Thyroid gland (tissue), 4 donors: Measurements from ENCODE around the gene CAPRIN1. TPM values are rescaled to one million over a fixed set of nuclear protein-coding genes. Genes with fewer than 3 reads are reported as not detected.

ENCODE experiments used
- DNase-seq, 2 donors: peaks; one replicate each; pipeline ENCODE4 v3.0.0-alpha.2; 2019
- H3K27ac ChIP-seq, 3 donors: fragments of 200-600 bp; sonication (generic); 1 replicate in 2 of 3; 2 replicates in 1 of 3; pipeline ENCODE4 v1.5.1; 2016 to 2019; ENCODE audit warnings: mild to moderate bottlenecking in 1 of 3, moderate library complexity in 1 of 3
- H3K27me3 ChIP-seq: fragments of 200-600 bp; sonication (generic); one replicate; pipeline ENCODE4 v1.5.1; 2019
- H3K36me3 ChIP-seq, 2 donors: fragments of 200-600 bp; sonication (generic); one replicate each; pipeline ENCODE4 v1.5.1; 2016 to 2019
- H3K4me1 ChIP-seq, 2 donors: fragments of 200-600 bp; sonication (generic); one replicate each; pipeline ENCODE4 v1.5.1; 2017 to 2019
- H3K4me3 ChIP-seq, 3 donors: fragments of 200-600 bp; sonication (generic); replicated peaks in 1 of 3; 1 replicate in 2 of 3; 2 replicates in 1 of 3; pipeline ENCODE4 v1.5.1; 2016; ENCODE audit warnings: mild to moderate bottlenecking in 1 of 3
- H3K9me3 ChIP-seq: fragments of 200-600 bp; sonication (generic); one replicate; pipeline ENCODE4 v1.5.1; 2017
- POLR2A ChIP-seq, 2 donors: fragments of 450-650 bp; IDR thresholded peaks; one replicate each; pipeline ENCODE4 v1.6.1; 2017; ENCODE audit warnings: antibody characterized with exemption in 2 of 2, mild to moderate bottlenecking in 2 of 2, moderate library complexity in 1 of 2
- WGBS, 2 donors: methylation state at CpG; one replicate each; pipeline ENCODE4 v1.1.5; 2017; 5-methylcytosine and 5-hydroxymethylcytosine counted together
- intact Hi-C: fragments of 100-400 bp; cut with DNase I; formaldehyde crosslinking; loops from one replicate; pipeline ENCODE4 v1.15.1; 2023
- total RNA-seq, 4 donors: library from RNA; depleted of rRNA; stranded (reverse); fragments of >200 nt; gene quantifications; one replicate each; pipeline ENCODE4 v1.2.3, GENCODE V29; 2016
- TF ChIP-seq, protein P1 (sequence below), 6 experiments: fragments of 200-600 bp in 3 of 6; fragments of 450-650 bp in 3 of 6; sonication (generic) in 3 of 6; IDR thresholded peaks; one replicate each; pipeline ENCODE4 v1.5.1; 2016 to 2019; ENCODE audit warnings: antibody characterized with exemption in 6 of 6, mild to moderate bottlenecking in 2 of 6, inconsistent platforms in 1 of 6, moderate library complexity in 1 of 6

The CAPRIN1 gene, protein sequence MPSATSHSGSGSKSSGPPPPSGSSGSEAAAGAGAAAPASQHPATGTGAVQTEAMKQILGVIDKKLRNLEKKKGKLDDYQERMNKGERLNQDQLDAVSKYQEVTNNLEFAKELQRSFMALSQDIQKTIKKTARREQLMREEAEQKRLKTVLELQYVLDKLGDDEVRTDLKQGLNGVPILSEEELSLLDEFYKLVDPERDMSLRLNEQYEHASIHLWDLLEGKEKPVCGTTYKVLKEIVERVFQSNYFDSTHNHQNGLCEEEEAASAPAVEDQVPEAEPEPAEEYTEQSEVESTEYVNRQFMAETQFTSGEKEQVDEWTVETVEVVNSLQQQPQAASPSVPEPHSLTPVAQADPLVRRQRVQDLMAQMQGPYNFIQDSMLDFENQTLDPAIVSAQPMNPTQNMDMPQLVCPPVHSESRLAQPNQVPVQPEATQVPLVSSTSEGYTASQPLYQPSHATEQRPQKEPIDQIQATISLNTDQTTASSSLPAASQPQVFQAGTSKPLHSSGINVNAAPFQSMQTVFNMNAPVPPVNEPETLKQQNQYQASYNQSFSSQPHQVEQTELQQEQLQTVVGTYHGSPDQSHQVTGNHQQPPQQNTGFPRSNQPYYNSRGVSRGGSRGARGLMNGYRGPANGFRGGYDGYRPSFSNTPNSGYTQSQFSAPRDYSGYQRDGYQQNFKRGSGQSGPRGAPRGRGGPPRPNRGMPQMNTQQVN
- total RNA-seq: 100 to 1,000 TPM; 164 to 207 (median 180) TPM

GRCh38 chr11:34051349-34052035 is at the start of gene CAPRIN1:
Gene CAPRIN1 (plus strand): TSS chr11:34051731. CDS start chr11:34052421, 690 bp downstream.
- Histone ChIP-seq H3K27me3 (no peaks in the 10 kb centered on the region), H3K27ac (peak within 1 kb of the TSS; percentile 98 to 100 (median 100)), H3K36me3 (no peaks in the 10 kb centered on the region), H3K4me3 (peak within 1 kb of the TSS; percentile 74 to 97 (median 96)), H3K4me1 (peaks cover 26 to 38% of the 10 kb centered on the region in 2 donors), H3K9me3 (no peaks in the 10 kb centered on the region)
- intact Hi-C loops: loop anchor here (2.0 kb wide), 1 partner anchor 55 kb away; no protein-coding TSS in a partner anchor
- DNase-seq: peak; percentile 85 to 87
- 1 to 2% methylated on average over 10 to 26 of the region's 64 CpGs for WGBS, 2 donors
- TF ChIP-seq, protein P1, sequence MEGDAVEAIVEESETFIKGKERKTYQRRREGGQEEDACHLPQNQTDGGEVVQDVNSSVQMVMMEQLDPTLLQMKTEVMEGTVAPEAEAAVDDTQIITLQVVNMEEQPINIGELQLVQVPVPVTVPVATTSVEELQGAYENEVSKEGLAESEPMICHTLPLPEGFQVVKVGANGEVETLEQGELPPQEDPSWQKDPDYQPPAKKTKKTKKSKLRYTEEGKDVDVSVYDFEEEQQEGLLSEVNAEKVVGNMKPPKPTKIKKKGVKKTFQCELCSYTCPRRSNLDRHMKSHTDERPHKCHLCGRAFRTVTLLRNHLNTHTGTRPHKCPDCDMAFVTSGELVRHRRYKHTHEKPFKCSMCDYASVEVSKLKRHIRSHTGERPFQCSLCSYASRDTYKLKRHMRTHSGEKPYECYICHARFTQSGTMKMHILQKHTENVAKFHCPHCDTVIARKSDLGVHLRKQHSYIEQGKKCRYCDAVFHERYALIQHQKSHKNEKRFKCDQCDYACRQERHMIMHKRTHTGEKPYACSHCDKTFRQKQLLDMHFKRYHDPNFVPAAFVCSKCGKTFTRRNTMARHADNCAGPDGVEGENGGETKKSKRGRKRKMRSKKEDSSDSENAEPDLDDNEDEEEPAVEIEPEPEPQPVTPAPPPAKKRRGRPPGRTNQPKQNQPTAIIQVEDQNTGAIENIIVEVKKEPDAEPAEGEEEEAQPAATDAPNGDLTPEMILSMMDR (IDR thresholded peaks at IDR 0.05): no peak
- TF ChIP-seq POLR2A (IDR thresholded peaks at IDR 0.05): peak; percentile 6 to 77

- Histone ChIP-seq H3K4me3 (no peak overlapping the region), H3K27me3 (no peaks in the 10 kb centered on the region), H3K36me3 (no peaks in the 10 kb centered on the region), H3K9me3 (no peaks in the 10 kb centered on the region), H3K4me1 (no peaks in the 10 kb centered on the region), H3K27ac (no peak overlapping the region)
- WGBS, 2 donors: 57 to 58% methylated on average over 4 of the region's 4 CpGs
- TF ChIP-seq, protein P1 (IDR thresholded peaks at IDR 0.05): no peak
- no peak for TF ChIP-seq POLR2A (IDR thresholded peaks at IDR 0.05)
- intact Hi-C loops: no loop called here
- no peak for DNase-seq
Observed at GRCh38 chr11:34002420-34002819, 49.1 kb upstream of the CAPRIN1 start.

DNA sequence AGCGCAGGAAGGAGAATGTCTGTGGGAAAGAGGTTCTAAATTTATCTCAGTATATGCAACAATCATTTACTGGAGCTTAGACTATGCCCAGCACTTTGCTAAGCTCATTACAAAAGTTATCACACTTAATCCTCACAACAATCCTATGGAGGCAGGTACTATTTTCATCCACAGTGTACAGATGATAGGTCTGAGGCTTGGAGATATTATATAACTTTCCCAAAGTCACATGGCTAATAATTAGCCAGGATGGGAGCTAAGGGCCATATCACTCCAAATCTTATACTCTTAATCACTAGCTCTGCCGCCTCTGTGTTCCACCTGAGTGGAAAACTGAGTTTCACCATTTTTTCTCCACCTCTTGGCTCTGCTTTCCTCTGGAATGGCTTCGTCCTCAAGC is 47.3 kb upstream of the CAPRIN1 start:
- Histone ChIP-seq H3K27ac (no peak overlapping the region), H3K4me3 (no peak overlapping the region), H3K9me3 (no peaks in the 10 kb centered on the region), H3K27me3 (no peaks in the 10 kb centered on the region), H3K36me3 (no peaks in the 10 kb centered on the region), H3K4me1 (no peaks in the 10 kb centered on the region)
- intact Hi-C loops: no loop called here
- DNase-seq: no peak
- WGBS, 2 donors: 60 to 80% methylated on average over 3 of the region's 3 CpGs
- no peak for TF ChIP-seq POLR2A (IDR thresholded peaks at IDR 0.05)
- TF ChIP-seq, protein P1 (IDR thresholded peaks at IDR 0.05): no peak

- H3K9me3 ChIP-seq: no peaks in the 10 kb centered on the region
- intact Hi-C loops: no loop called here
- H3K4me1 ChIP-seq: no peaks in the 10 kb centered on the region
- no peak overlapping the region for H3K27ac ChIP-seq
- H3K36me3 ChIP-seq: no peaks in the 10 kb centered on the region
- H3K27me3 ChIP-seq: no peaks in the 10 kb centered on the region
- TF ChIP-seq POLR2A (IDR thresholded peaks at IDR 0.05): no peak
- TF ChIP-seq, protein P1 (IDR thresholded peaks at IDR 0.05): no peak
- 40 to 52% methylated on average over 2 of the region's 2 CpGs for WGBS, 2 donors
- no peak overlapping the region for H3K4me3 ChIP-seq
- DNase-seq: no peak
Observed at GRCh38 chr11:34006876-34007275, 44.7 kb upstream of the CAPRIN1 start.
